ENCODE measurements around the gene CLEC9A. TPM values are rescaled to one million over a fixed set of nuclear protein-coding genes. Genes with fewer than 3 reads are reported as not detected.

Gene CLEC9A
- total and polyA plus RNA-seq, 2 of the 8 experiments (the other 6 are each of a cell fraction or from before 2014, with no cell fraction given): not detected

GRCh38 chr12:10068644-10069043, 38.2 kb downstream of the CLEC9A start:
- H4K5ac ChIP-seq (ENCODE audit: insufficient read length, low read depth, low read length): no peak overlapping the region
- WGBS, 2 experiments (ENCODE audit: extremely low coverage in 1 of 2, insufficient coverage in 1 of 2, insufficient read length in 1 of 2, insufficient replicate concordance in 2 of 2, low coverage in 1 of 2, low lambda C conversion rate in 2 of 2, missing lambda C conversion rate in 1 of 2): 81% methylated on average over 1 of the region's 1 CpG; no CpG with 5 or more reads in 1 of the 2 experiments
- CTCF ChIA-PET (ENCODE audit: partially characterized antibody): interaction anchor here (0.6 kb wide), 1 partner anchor 79 kb away, joined by 3 read pairs; no protein-coding TSS in a partner anchor

More at GRCh38 chr12:10068644-10069043, 38.2 kb downstream of the CLEC9A start:
- H4K91ac ChIP-seq (replicated peaks; ENCODE audit: insufficient read length, low read length): no peak overlapping the region
- H3K9ac ChIP-seq (replicated peaks in 1 of 4; ENCODE audit: extremely low read depth in 1 of 4, low read depth in 3 of 4, low read length in 3 of 4): no peak overlapping the region
- H3K4me3 ChIP-seq (ENCODE audit: extremely low read depth in 1 of 4, insufficient read depth in 2 of 4, low read depth in 3 of 4, low read length in 4 of 4): no peak overlapping the region
- no peak overlapping the region for H3K23ac ChIP-seq (ENCODE audit: insufficient read length)
- FAIRE-seq: no peak
- H2AFZ ChIP-seq (ENCODE audit: low read length): no peak overlapping the region
- no peak overlapping the region for H3K4ac ChIP-seq (replicated peaks; ENCODE audit: insufficient read length, low read depth, low read length)
- H2BK15ac ChIP-seq (ENCODE audit: low read length): no peak overlapping the region
- H3K79me2 ChIP-seq (ENCODE audit: control insufficient read depth in 1 of 2, insufficient read depth in 2 of 2, low read length in 2 of 2): no peaks in the 10 kb centered on the region
- H3K36me3 ChIP-seq (ENCODE audit: control insufficient read depth in 2 of 4, insufficient read depth in 4 of 4, low read length in 3 of 4): no peaks in the 10 kb centered on the region
- H3K23me2 ChIP-seq (ENCODE audit: low read depth, low read length): no peaks in the 10 kb centered on the region
- H3K4me1 ChIP-seq (replicated peaks in 1 of 4; ENCODE audit: control insufficient read depth in 3 of 4, insufficient read depth in 4 of 4, low read length in 3 of 4): 0 out of 7 replicates have a peak, but pooled peaks cover 0 to 2% (median 0%) of the 10 kb centered on the region in 4 experiments
- no peak overlapping the region for H2BK20ac ChIP-seq (ENCODE audit: low read length)
- H3K27ac ChIP-seq (ENCODE audit: low read depth, low read length): no peak overlapping the region
- no peak overlapping the region for H2AK5ac ChIP-seq (ENCODE audit: low read depth, low read length)
- no peak overlapping the region for H2BK5ac ChIP-seq (ENCODE audit: low read depth, low read length)
- POLR2A ChIA-PET (ENCODE audit: partially characterized antibody): no interaction called here
- H4K8ac ChIP-seq (ENCODE audit: extremely low read depth, insufficient read depth, low read length): no peak overlapping the region
- no peaks in the 10 kb centered on the region for H4K20me1 ChIP-seq (replicated peaks in 1 of 2; ENCODE audit: control insufficient read depth in 1 of 2, insufficient read depth in 2 of 2, low read length in 2 of 2)
- H3K18ac ChIP-seq (ENCODE audit: extremely low read depth, low read length): no peak overlapping the region
- H2BK12ac ChIP-seq (ENCODE audit: low read depth, low read length): no peak overlapping the region
- no peak overlapping the region for H3K4me2 ChIP-seq (ENCODE audit: insufficient read depth in 1 of 2, low read depth in 2 of 2, low read length in 2 of 2)
- no peak overlapping the region for H2BK120ac ChIP-seq (replicated peaks; ENCODE audit: low read depth, low read length)
- H3K79me1 ChIP-seq (ENCODE audit: low read depth, low read length): no peaks in the 10 kb centered on the region
- TF ChIP-seq ASH2L (IDR thresholded peaks at IDR 0.05; ENCODE audit: low read length) (no peak), SP1 (IDR thresholded peaks at IDR 0.05; ENCODE audit: low read depth, low read length) (no peak), PHF8 (conservative IDR thresholded peaks at IDR 0.05; ENCODE audit: low read depth, low read length) (no peak)
- no peaks in the 10 kb centered on the region for H3K27me3 ChIP-seq (replicated peaks in 1 of 4; ENCODE audit: control insufficient read depth in 3 of 4, extremely low read depth in 1 of 4, insufficient read depth in 3 of 4, low read length in 3 of 4)
- H3K56ac ChIP-seq (replicated peaks; ENCODE audit: insufficient read length, low read depth, low read length): no peak overlapping the region
- H3K14ac ChIP-seq (ENCODE audit: insufficient read length): no peak overlapping the region
- no peak for DNase-seq (ENCODE audit: low read depth in 1 of 2, low spot score in 2 of 2)
- H3K9me3 ChIP-seq (ENCODE audit: insufficient read depth in 2 of 2, low read depth in 1 of 2, low read length in 1 of 2): no peaks in the 10 kb centered on the region
